Heart left ventricle (tissue), 13 donors: ENCODE measurements around the gene GRIK1.

Experiments used
- POLR2A ChIP-seq, 2 donors: fragments of 450-650 bp; IDR thresholded peaks; one replicate each; pipeline ENCODE4 v1.6.1; 2017; ENCODE audit warnings: antibody characterized with exemption in 2 of 2, mild to moderate bottlenecking in 2 of 2, moderate library complexity in 2 of 2
- TF ChIP-seq, protein P1 (sequence below), 12 donors: fragments of 200-600 bp; sonication (generic) in 4 of 12; IDR thresholded peaks; one replicate each; pipeline versions ENCODE4 v1.5.0 to v1.8.0; 2018 to 2022; ENCODE audit warnings: antibody characterized with exemption in 12 of 12, mild to moderate bottlenecking in 5 of 12
- donor health status: ischemic (EF 13 %, LVEDD 7.1; RV severe dilation, severe dysfunction).
- donor health status: DM: no; HTN: yes; CAD: no.
- donor health status: DM: no; HTN: no; CAD: no.
- donor health status: ischemic (EF 25% LVEDD 6.9; RV normal size, moderate dysfunction).
- donor health status: ischemic (EF 25% LVEDD 5.7; RV mildly dilated, moderate dysfunction).
- donor health status: ischemic (EF 35%, LVEDD 5.7; RV mildly dilated, moderate dysfunction).
- donor health status: nonischemic (EF 11% LVEDD 7.7; RV severe dilation, severe dysfunction).
- donor health status: DM: yes; HTN: yes; CAD: no.
- donor health status: PGD.
- donor health status: ischemic (EF 29% LVEDD 5.4; RV normal size, mild dysfunction).
- donor health status: nonischemic (EF 23%, LVEDD 6.1; RV moderate dilation, normal function).

GRCh38 chr21:29649406-29649814 is 290.4 kb downstream of the GRIK1 start:
- TF ChIP-seq, protein P1, sequence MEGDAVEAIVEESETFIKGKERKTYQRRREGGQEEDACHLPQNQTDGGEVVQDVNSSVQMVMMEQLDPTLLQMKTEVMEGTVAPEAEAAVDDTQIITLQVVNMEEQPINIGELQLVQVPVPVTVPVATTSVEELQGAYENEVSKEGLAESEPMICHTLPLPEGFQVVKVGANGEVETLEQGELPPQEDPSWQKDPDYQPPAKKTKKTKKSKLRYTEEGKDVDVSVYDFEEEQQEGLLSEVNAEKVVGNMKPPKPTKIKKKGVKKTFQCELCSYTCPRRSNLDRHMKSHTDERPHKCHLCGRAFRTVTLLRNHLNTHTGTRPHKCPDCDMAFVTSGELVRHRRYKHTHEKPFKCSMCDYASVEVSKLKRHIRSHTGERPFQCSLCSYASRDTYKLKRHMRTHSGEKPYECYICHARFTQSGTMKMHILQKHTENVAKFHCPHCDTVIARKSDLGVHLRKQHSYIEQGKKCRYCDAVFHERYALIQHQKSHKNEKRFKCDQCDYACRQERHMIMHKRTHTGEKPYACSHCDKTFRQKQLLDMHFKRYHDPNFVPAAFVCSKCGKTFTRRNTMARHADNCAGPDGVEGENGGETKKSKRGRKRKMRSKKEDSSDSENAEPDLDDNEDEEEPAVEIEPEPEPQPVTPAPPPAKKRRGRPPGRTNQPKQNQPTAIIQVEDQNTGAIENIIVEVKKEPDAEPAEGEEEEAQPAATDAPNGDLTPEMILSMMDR (IDR thresholded peaks at IDR 0.05): no peak
- TF ChIP-seq POLR2A (IDR thresholded peaks at IDR 0.05): no peak
